ENCODE results near the gene RNF208.

DNA sequence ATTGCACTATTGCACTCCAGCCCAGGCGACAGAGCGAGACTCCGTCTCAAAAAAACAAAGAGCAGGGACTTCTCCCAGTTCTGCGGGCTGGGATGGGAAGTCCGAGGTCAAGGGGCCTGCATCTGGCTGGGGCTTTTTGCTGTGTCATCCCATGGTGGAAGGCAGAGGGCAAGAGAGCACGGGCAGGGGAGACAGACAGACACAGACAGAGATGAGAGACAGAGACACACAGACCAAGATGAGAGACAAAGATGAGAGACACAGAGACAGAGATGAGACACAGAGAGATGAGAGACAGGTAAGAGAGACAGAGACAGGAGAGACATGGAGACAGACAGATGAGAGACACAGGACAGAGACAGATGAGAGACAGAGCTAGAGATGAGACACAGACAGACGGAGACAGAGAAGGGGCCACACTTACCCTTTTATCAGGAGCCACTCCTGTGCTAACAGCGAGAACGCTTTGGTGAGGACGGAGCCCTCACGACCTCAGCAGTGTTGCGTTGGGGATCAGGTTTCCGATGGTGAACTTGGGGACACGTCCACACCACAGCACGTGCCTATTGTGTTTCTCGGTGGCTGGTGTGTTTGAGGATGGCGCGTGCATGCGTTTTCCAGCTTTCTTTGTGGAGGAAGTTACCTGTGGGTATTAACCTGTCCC is 46.6 kb upstream of the RNF208 start:
- TF ChIP-seq POLR2A (IDR thresholded peaks at IDR 0.05) (no peak), EP300 (IDR thresholded peaks at IDR 0.05; ENCODE audit: low read depth) (no peak), POLR2AphosphoS5 (IDR thresholded peaks at IDR 0.05) (no peak)
- TF ChIP-seq, protein P1, sequence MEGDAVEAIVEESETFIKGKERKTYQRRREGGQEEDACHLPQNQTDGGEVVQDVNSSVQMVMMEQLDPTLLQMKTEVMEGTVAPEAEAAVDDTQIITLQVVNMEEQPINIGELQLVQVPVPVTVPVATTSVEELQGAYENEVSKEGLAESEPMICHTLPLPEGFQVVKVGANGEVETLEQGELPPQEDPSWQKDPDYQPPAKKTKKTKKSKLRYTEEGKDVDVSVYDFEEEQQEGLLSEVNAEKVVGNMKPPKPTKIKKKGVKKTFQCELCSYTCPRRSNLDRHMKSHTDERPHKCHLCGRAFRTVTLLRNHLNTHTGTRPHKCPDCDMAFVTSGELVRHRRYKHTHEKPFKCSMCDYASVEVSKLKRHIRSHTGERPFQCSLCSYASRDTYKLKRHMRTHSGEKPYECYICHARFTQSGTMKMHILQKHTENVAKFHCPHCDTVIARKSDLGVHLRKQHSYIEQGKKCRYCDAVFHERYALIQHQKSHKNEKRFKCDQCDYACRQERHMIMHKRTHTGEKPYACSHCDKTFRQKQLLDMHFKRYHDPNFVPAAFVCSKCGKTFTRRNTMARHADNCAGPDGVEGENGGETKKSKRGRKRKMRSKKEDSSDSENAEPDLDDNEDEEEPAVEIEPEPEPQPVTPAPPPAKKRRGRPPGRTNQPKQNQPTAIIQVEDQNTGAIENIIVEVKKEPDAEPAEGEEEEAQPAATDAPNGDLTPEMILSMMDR (IDR thresholded peaks at IDR 0.05), result no peak
